ENCODE data around the gene CISTR.

GRCh38 chr12:53764615-53765014, 12.8 kb upstream of the CISTR start:
- TF ChIP-seq CTCF (IDR thresholded peaks at IDR 0.05; ENCODE audit: low read depth, low read length) (no peak), POLR2A (IDR thresholded peaks at IDR 0.05; ENCODE audit: extremely low read depth, insufficient read length) (no peak), MAX (IDR thresholded peaks at IDR 0.05; ENCODE audit: low read depth, low read length) (no peak), MYC (IDR thresholded peaks at IDR 0.05; ENCODE audit: low read depth, low read length) (no peak)

Measured in NB4 (cell line).